ENCODE results near the gene KLF6. TPM values are rescaled to one million over a fixed set of nuclear protein-coding genes. Genes with fewer than 3 reads are reported as not detected.

KLF6 gene
- total RNA-seq, 2 experiments from 2014 or later, result 851 to 874 TPM

GRCh38 chr10:3822541-3823330 lies 37.7 kb upstream of the KLF6 start:
- Histone ChIP-seq H3K27me3 (ENCODE audit: control insufficient read depth in 1 of 2, insufficient read depth in 2 of 2, low read length in 2 of 2) (no peaks in the 10 kb centered on the region), H3K9me3 (ENCODE audit: control insufficient read depth in 1 of 2, insufficient read depth in 1 of 2, low read length in 2 of 2) (no peaks in the 10 kb centered on the region), H3K4me1 (ENCODE audit: insufficient read depth, low read length) (no peaks in the 10 kb centered on the region), H3K36me3 (ENCODE audit: insufficient read depth, low read length) (no peaks in the 10 kb centered on the region), H3K4me3 (ENCODE audit: low read length) (no peak overlapping the region), H3K27ac (ENCODE audit: low read depth in 1 of 2, low read length in 2 of 2) (no peak overlapping the region)
- no peak overlapping the region for H3K27ac Mint-ChIP-seq
- H3K36me3 Mint-ChIP-seq (ENCODE audit: low read depth), result no peaks in the 10 kb centered on the region
- no peak for ATAC-seq (ENCODE audit: poor library complexity)
- H3K27me3 Mint-ChIP-seq, result no peaks in the 10 kb centered on the region
- no peak for DNase-seq
- no peaks in the 10 kb centered on the region for H3K9me3 Mint-ChIP-seq
- H3K4me3 Mint-ChIP-seq, result no peak overlapping the region
- CTCF ChIA-PET, result interaction anchor here (0.5 kb wide), 1 partner anchor 335 kb away, joined by 3 read pairs; no protein-coding TSS in a partner anchor
- POLR2A ChIA-PET, result interaction anchor here (3.3 kb wide), 1 partner anchor 38 kb away, joined by 14 read pairs; the partner anchor contains the start of gene KLF6
- intact Hi-C loops (cut with DNase I, micrococcal nuclease), result no loop called here
- TF ChIP-seq CTCF (IDR thresholded peaks at IDR 0.05), result no peak
- no peaks in the 10 kb centered on the region for H3K4me1 Mint-ChIP-seq (ENCODE audit: low read depth)

- Mint-ChIP-seq H3K4me3 (no peak overlapping the region), H3K4me1 (ENCODE audit: low read depth) (peaks cover 4% of the 10 kb centered on the region), H3K27ac (no peak overlapping the region), H3K36me3 (ENCODE audit: low read depth) (no peaks in the 10 kb centered on the region), H3K9me3 (no peaks in the 10 kb centered on the region), H3K27me3 (no peaks in the 10 kb centered on the region)
- ChIA-PET CTCF (no interaction called here), POLR2A (interaction anchor here (1.9 kb wide), 1 partner anchor 35 kb away, joined by 7 read pairs; the partner anchor contains the start of gene KLF6)
- TF ChIP-seq CTCF (IDR thresholded peaks at IDR 0.05), result no peak
- H3K36me3 ChIP-seq (ENCODE audit: insufficient read depth, low read length), result no peaks in the 10 kb centered on the region
- no peak overlapping the region for H3K4me3 ChIP-seq (ENCODE audit: low read length)
- H3K27ac ChIP-seq (ENCODE audit: low read depth in 1 of 2, low read length in 2 of 2), result no peak overlapping the region
- DNase-seq, result no peak
- no peaks in the 10 kb centered on the region for H3K27me3 ChIP-seq (ENCODE audit: control insufficient read depth in 1 of 2, insufficient read depth in 2 of 2, low read length in 2 of 2)
- ATAC-seq (ENCODE audit: poor library complexity), result no peak
- H3K4me1 ChIP-seq (ENCODE audit: insufficient read depth, low read length), result peaks cover 2% of the 10 kb centered on the region
- intact Hi-C loops (cut with DNase I, micrococcal nuclease), result loop anchor here in 1 of 2 experiments (2.0 kb wide), 1 partner anchor 19 kb away; no protein-coding TSS in a partner anchor
- H3K9me3 ChIP-seq (ENCODE audit: control insufficient read depth in 1 of 2, insufficient read depth in 1 of 2, low read length in 2 of 2), result no peaks in the 10 kb centered on the region
Observed at GRCh38 chr10:3820255-3820654, 35.2 kb upstream of the KLF6 start.

- intact Hi-C loops (cut with DNase I, micrococcal nuclease), result no loop called here
Observed at GRCh38 chr10:3816995-3817394, 32.0 kb upstream of the KLF6 start.

More at GRCh38 chr10:3816995-3817394, 32.0 kb upstream of the KLF6 start:
- Mint-ChIP-seq H3K4me3 (no peak overlapping the region), H3K4me1 (ENCODE audit: low read depth) (peaks cover 24% of the 10 kb centered on the region), H3K9me3 (no peaks in the 10 kb centered on the region), H3K36me3 (ENCODE audit: low read depth) (no peaks in the 10 kb centered on the region), H3K27me3 (no peaks in the 10 kb centered on the region), H3K27ac (no peak overlapping the region)
- TF ChIP-seq CTCF (IDR thresholded peaks at IDR 0.05), result no peak
- ATAC-seq (ENCODE audit: poor library complexity) (no peak), DNase-seq (no peak)
- POLR2A ChIA-PET, result interaction anchor here (1.1 to 13.2 kb wide), 3 partner anchors 10 to 33 kb away, joined by 3 to 497 read pairs (median 10); partner anchors contain the start of gene KLF6
- peaks cover 13% of the 10 kb centered on the region for H3K4me1 ChIP-seq (ENCODE audit: insufficient read depth, low read length)
- no peak overlapping the region for H3K27ac ChIP-seq (ENCODE audit: low read depth in 1 of 2, low read length in 2 of 2)
- H3K36me3 ChIP-seq (ENCODE audit: insufficient read depth, low read length), result no peaks in the 10 kb centered on the region
- H3K27me3 ChIP-seq (ENCODE audit: control insufficient read depth in 1 of 2, insufficient read depth in 2 of 2, low read length in 2 of 2), result no peaks in the 10 kb centered on the region
- no peaks in the 10 kb centered on the region for H3K9me3 ChIP-seq (ENCODE audit: control insufficient read depth in 1 of 2, insufficient read depth in 1 of 2, low read length in 2 of 2)
- H3K4me3 ChIP-seq (ENCODE audit: low read length), result no peak overlapping the region
- CTCF ChIA-PET, result no interaction called here

Measured in CD4-positive, alpha-beta T cell (primary cell).